Endothelial cell of umbilical vein (primary cell): ENCODE data around the gene MPL. TPM values are rescaled to one million over a fixed set of nuclear protein-coding genes. Genes with fewer than 3 reads are reported as not detected.

ENCODE experiments used
- BruUV-seq: library from RNA; stranded (reverse); fragments of 400-500 nt; replicated peaks from 2 replicates; lab custom pipeline; 2021; lab: Mats Ljungman, UMichigan
- CTCF ChIA-PET: fragments of 300-600, 350-600 bp; sonication (Branson Sonifier 250); formaldehyde crosslinking; loops from one replicate; lab custom pipeline; 2021; ENCODE audit warnings: antibody characterized with exemption, inconsistent platforms; lab: Charles Lee
- POLR2A ChIA-PET: fragments of 300-600, 350-600 bp; sonication (Branson Sonifier 250); formaldehyde crosslinking; loops from one replicate; lab custom pipeline; 2021; ENCODE audit warnings: antibody characterized with exemption, inconsistent platforms; lab: Charles Lee
- DNase-seq: peaks from one replicate; pipeline ENCODE4 v3.0.0-alpha.2; 2011; ENCODE audit warnings: low read depth, low spot score
- FAIRE-seq: peaks from 2 replicates; lab custom pipeline; 2011; peaks lifted over from hg19 to GRCh38; lab: Jason Lieb, UNC
- H2AFZ ChIP-seq: 2 replicates; pipeline ENCODE4 v1.6.0; 2012; ENCODE audit warnings: low read depth, low read length, control low read depth, inconsistent platforms
- H3K27ac ChIP-seq: 2 replicates; pipeline ENCODE4 v1.5.1; 2011; ENCODE audit warnings: low read depth, mild to moderate bottlenecking, control low read depth, low read length, moderate library complexity; ENCODE audit not compliant: insufficient read depth
- H3K27me3 ChIP-seq, 2 experiments: 2 replicates each; pipeline versions ENCODE4 v1.6.0 to v1.6.1; 2011; ENCODE audit warnings: low read length in 2 of 2, mixed read lengths in 1 of 2; ENCODE audit not compliant: control insufficient read depth in 2 of 2, insufficient read depth in 2 of 2
- H3K36me3 ChIP-seq, 2 experiments: 2 replicates in 1 of 2; 3 replicates in 1 of 2; pipeline ENCODE4 v1.5.1; 2011; ENCODE audit warnings: low read length in 2 of 2, mild to moderate bottlenecking in 1 of 2, moderate library complexity in 1 of 2; ENCODE audit not compliant: control insufficient read depth in 2 of 2, insufficient read depth in 2 of 2; ENCODE audit errors: extremely low read depth in 1 of 2
- H3K4me1 ChIP-seq: 3 replicates; pipeline ENCODE4 v1.5.1; 2011; ENCODE audit warnings: mild to moderate bottlenecking, low read length; ENCODE audit not compliant: control insufficient read depth, insufficient read depth; ENCODE audit errors: extremely low read depth
- H3K4me2 ChIP-seq: 2 replicates; pipeline ENCODE4 v1.6.1; 2011; ENCODE audit warnings: low read length, control low read depth, mixed read lengths; ENCODE audit not compliant: insufficient read depth
- H3K4me3 ChIP-seq, 3 experiments: fragments of 200-600 bp in 1 of 3; sonication (generic), shearing (Covaris generic) in 1 of 3; replicated peaks in 1 of 3; 2 replicates each; pipeline ENCODE4 v1.5.1; 2011 to 2016; ENCODE audit warnings: control low read depth in 3 of 3, low read length in 3 of 3, mild to moderate bottlenecking in 2 of 3, inconsistent platforms in 1 of 3, low read depth in 1 of 3, moderate library complexity in 1 of 3; ENCODE audit not compliant: insufficient read depth in 1 of 3
- H3K79me2 ChIP-seq: 2 replicates; pipeline ENCODE4 v1.6.0; 2012; ENCODE audit warnings: low read length, inconsistent platforms; ENCODE audit not compliant: control insufficient read depth, insufficient read depth
- H3K9ac ChIP-seq: replicated peaks from 2 replicates; pipeline ENCODE3; 2011; ENCODE audit warnings: low read length, control low read depth; ENCODE audit not compliant: insufficient read depth; ENCODE audit errors: extremely low read depth
- H3K9me1 ChIP-seq: replicated peaks from 3 replicates; pipeline ENCODE4 v1.6.0; 2011; ENCODE audit warnings: mild to moderate bottlenecking, low read length; ENCODE audit not compliant: control insufficient read depth, insufficient read depth; ENCODE audit errors: extremely low read depth
- H3K9me3 ChIP-seq: replicated peaks from 2 replicates; pipeline ENCODE4 v1.5.1; 2012; ENCODE audit warnings: low read length, inconsistent platforms; ENCODE audit not compliant: control insufficient read depth, insufficient read depth
- H4K20me1 ChIP-seq: replicated peaks from 2 replicates; pipeline ENCODE3; 2011; ENCODE audit warnings: mild to moderate bottlenecking, low read length; ENCODE audit not compliant: control insufficient read depth, insufficient read depth; ENCODE audit errors: extremely low read depth
- EZH2 ChIP-seq: IDR thresholded peaks from 2 replicates; pipeline ENCODE4 v1.6.1; 2012; ENCODE audit warnings: borderline replicate concordance, low read depth, mild to moderate bottlenecking, moderate library complexity, low read length, inconsistent platforms; ENCODE audit not compliant: severe bottlenecking
- FOS ChIP-seq: IDR thresholded peaks from 2 replicates; pipeline ENCODE4 v1.6.1; 2011; ENCODE audit warnings: mild to moderate bottlenecking, low read length, moderate library complexity, borderline replicate concordance; ENCODE audit not compliant: insufficient read depth
- GATA2 ChIP-seq: IDR thresholded peaks from 2 replicates; pipeline ENCODE4 v1.7.0; 2011; ENCODE audit warnings: low read depth, mild to moderate bottlenecking, moderate library complexity, mixed read lengths, low read length; ENCODE audit not compliant: insufficient read length, insufficient read depth
- JUN ChIP-seq: IDR thresholded peaks from 2 replicates; pipeline ENCODE4 v1.6.1; 2011; ENCODE audit warnings: borderline replicate concordance, low read depth; ENCODE audit not compliant: insufficient read length, insufficient read depth
- MYC ChIP-seq: IDR thresholded peaks from one replicate; pipeline ENCODE4 v1.6.1; 2011; ENCODE audit warnings: mild to moderate bottlenecking, low read depth, low read length
- POLR2A ChIP-seq: IDR thresholded peaks from 2 replicates; pipeline ENCODE4 v1.6.1; 2012; ENCODE audit warnings: low read depth, mild to moderate bottlenecking, control low read depth, low read length
- POLR2AphosphoS5 ChIP-seq: IDR thresholded peaks from 2 replicates; pipeline ENCODE4 v1.6.1; 2012; ENCODE audit warnings: low read depth, mild to moderate bottlenecking, control low read depth, low read length, moderate library complexity; ENCODE audit not compliant: insufficient read depth
- dilution Hi-C: fragments of 300-500 bp; cut with MboI; formaldehyde crosslinking; loops from one replicate; pipeline ENCODE4 v1.15.0; 2019; ENCODE audit warnings: low sequenced_read_pairs; ENCODE audit not compliant: extremely low pct_ligation_motif_present
- intact Hi-C: fragments of 100-400 bp; cut with micrococcal nuclease; formaldehyde crosslinking; loops from one replicate; pipeline ENCODE4 v1.10.0; 2022
- polyA plus RNA-seq, 4 experiments: library from polyadenylated mRNA; depleted of rRNA in 3 of 4; stranded (reverse) in 3 of 4; unstranded in 1 of 4; fragments of >200 nt; gene quantifications; 2 replicates each; pipeline versions ENCODE4 v1.2.1 to v1.2.3, GENCODE V29; 2011 to 2012; ENCODE audit warnings: missing spikeins in 1 of 4
- total RNA-seq: library from RNA; stranded (reverse); gene quantifications from 2 replicates; pipeline ENCODE4 v1.2.3, GENCODE V29; 2021
- TF ChIP-seq, protein P1 (sequence below), 2 donors: IDR thresholded peaks; 1 replicate in 1 of 2; 2 replicates in 1 of 2; pipeline ENCODE4 v1.5.1; 2011; ENCODE audit warnings: low read length in 2 of 2, mild to moderate bottlenecking in 2 of 2, moderate library complexity in 2 of 2, control low read depth in 1 of 2, inconsistent platforms in 1 of 2, low read depth in 1 of 2; ENCODE audit not compliant: insufficient read depth in 1 of 2; ENCODE audit errors: extremely low read depth in 1 of 2
- TF ChIP-seq, protein P2 (sequence below): IDR thresholded peaks from 2 replicates; pipeline ENCODE4 v1.6.1; 2011; ENCODE audit not compliant: insufficient read depth, insufficient read length

The MPL gene
- total and polyA plus RNA-seq, 2 donors (not counting 3 experiments of a cell fraction or from before 2014, with no cell fraction given), result 0.14 to 0.24 TPM

DNA sequence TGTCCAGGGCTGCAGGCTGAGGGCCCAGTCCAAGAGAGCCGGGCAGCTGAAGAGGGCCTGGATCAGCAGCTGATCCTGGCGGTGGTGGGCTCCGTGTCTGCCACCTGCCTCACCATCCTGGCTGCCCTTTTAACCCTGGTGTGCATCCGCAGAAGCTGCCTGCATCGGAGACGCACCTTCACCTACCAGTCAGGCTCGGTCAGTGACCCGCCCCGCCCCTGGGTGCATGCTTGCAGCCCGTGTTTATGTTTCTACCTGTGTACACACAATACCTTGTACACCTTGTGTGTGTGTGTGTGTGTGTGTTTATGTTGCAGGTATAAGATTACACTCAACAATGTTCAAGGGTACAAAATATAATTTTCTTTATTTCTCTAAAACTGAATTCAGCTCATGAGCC lies 23.8 kb upstream of the MPL start:
- intact Hi-C loops, result no loop called here
- dilution Hi-C loops, result no loop called here
- no peaks in the 10 kb centered on the region for H3K4me1 ChIP-seq
- FAIRE-seq, result no peak
- H3K4me3 ChIP-seq, result no peak overlapping the region
- no TSS peak for BruUV-seq
- peaks cover 51 to 89% of the 10 kb centered on the region in 2 experiments for H3K36me3 ChIP-seq
- no peaks in the 10 kb centered on the region for H3K9me3 ChIP-seq
- TF ChIP-seq JUN, result no peak
- TF ChIP-seq POLR2AphosphoS5, result no peak
- TF ChIP-seq, protein P1, sequence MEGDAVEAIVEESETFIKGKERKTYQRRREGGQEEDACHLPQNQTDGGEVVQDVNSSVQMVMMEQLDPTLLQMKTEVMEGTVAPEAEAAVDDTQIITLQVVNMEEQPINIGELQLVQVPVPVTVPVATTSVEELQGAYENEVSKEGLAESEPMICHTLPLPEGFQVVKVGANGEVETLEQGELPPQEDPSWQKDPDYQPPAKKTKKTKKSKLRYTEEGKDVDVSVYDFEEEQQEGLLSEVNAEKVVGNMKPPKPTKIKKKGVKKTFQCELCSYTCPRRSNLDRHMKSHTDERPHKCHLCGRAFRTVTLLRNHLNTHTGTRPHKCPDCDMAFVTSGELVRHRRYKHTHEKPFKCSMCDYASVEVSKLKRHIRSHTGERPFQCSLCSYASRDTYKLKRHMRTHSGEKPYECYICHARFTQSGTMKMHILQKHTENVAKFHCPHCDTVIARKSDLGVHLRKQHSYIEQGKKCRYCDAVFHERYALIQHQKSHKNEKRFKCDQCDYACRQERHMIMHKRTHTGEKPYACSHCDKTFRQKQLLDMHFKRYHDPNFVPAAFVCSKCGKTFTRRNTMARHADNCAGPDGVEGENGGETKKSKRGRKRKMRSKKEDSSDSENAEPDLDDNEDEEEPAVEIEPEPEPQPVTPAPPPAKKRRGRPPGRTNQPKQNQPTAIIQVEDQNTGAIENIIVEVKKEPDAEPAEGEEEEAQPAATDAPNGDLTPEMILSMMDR (IDR thresholded peaks at IDR 0.05; ENCODE audit: extremely low read depth in 1 of 2, insufficient read depth in 1 of 2, low read depth in 1 of 2, low read length in 2 of 2), result no peak
- TF ChIP-seq EZH2, result no peak
- TF ChIP-seq, protein P2, sequence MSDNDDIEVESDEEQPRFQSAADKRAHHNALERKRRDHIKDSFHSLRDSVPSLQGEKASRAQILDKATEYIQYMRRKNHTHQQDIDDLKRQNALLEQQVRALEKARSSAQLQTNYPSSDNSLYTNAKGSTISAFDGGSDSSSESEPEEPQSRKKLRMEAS, result no peak
- no peak for TF ChIP-seq MYC
- no peak for TF ChIP-seq POLR2A
- no peak for TF ChIP-seq FOS
- TF ChIP-seq GATA2, result no peak
- ChIA-PET CTCF (interaction anchor here (0.9 to 2.8 kb wide), 3 partner anchors 75 to 101 kb away, joined by 3 to 9 read pairs (median 5); no protein-coding TSS in a partner anchor), POLR2A (no interaction called here)
- H2AFZ ChIP-seq, result no peak overlapping the region
- no peaks in the 10 kb centered on the region for H3K9me1 ChIP-seq
- H3K9ac ChIP-seq, result no peak overlapping the region
- H3K79me2 ChIP-seq, result peaks cover 2% of the 10 kb centered on the region
- no peak overlapping the region for H3K27ac ChIP-seq
- no peak overlapping the region for H3K4me2 ChIP-seq
- no peaks in the 10 kb centered on the region for H4K20me1 ChIP-seq
- H3K27me3 ChIP-seq, result no peaks in the 10 kb centered on the region
- DNase-seq, result no peak
